HepG2 (cell line): Measurements from ENCODE around the gene NEURL1B. TPM values are rescaled to one million over a fixed set of nuclear protein-coding genes. Genes with fewer than 3 reads are reported as not detected.

ENCODE experiments used
- ATAC-seq: fragments of 200-7000 bp; cut with Tn5 transposase; 3 replicates; pipeline ENCODE4 v1.9.1; 2020; ENCODE audit warnings: mild to moderate bottlenecking, moderate library complexity
- BruUV-seq: library from RNA; stranded (reverse); fragments of 400-500 nt; replicated peaks from 2 replicates; lab custom pipeline; 2021; lab: Mats Ljungman, UMichigan
- CTCF ChIA-PET: fragments of 300-600 bp; formaldehyde crosslinking; extraction: SDS; loops from one replicate; lab custom pipeline; 2021; ENCODE audit warnings: low total read pairs, inconsistent platforms, low intra/inter-chr PET ratio; lab: Yijun Ruan, JAX
- POLR2A ChIA-PET: fragments of 350-600 bp; sonication (Branson Sonifier 250); formaldehyde crosslinking; loops from one replicate; lab custom pipeline; 2020; ENCODE audit warnings: antibody characterized with exemption, inconsistent platforms; lab: Yijun Ruan, JAX
- DNase-seq: peaks from one replicate; pipeline ENCODE4 v3.0.0-alpha.2; 2015; ENCODE audit warnings: low spot score
- FAIRE-seq: peaks from 3 replicates; lab custom pipeline; 2011; peaks lifted over from hg19 to GRCh38; lab: Jason Lieb, UNC
- H2AFZ ChIP-seq: one replicate; pipeline ENCODE4 v1.6.1; 2011; ENCODE audit warnings: low read length, inconsistent platforms
- H3K27ac ChIP-seq: fragments of 300-600 bp; 3 replicates; pipeline ENCODE4 v1.8.0; 2011; ENCODE audit warnings: mixed run types, mild to moderate bottlenecking, mixed read lengths, low read length, inconsistent platforms; ENCODE audit not compliant: insufficient read depth; ENCODE audit errors: extremely low read length
- H3K27me3 ChIP-seq, 2 experiments: fragments of 200-600 bp in 1 of 2; 2 replicates in 1 of 2; 3 replicates in 1 of 2; pipeline versions ENCODE4 v1.6.0 to v1.8.0; 2011; ENCODE audit warnings: low read length in 2 of 2, mild to moderate bottlenecking in 2 of 2, moderate library complexity in 2 of 2, inconsistent platforms in 1 of 2; ENCODE audit not compliant: insufficient read depth in 2 of 2, control insufficient read depth in 1 of 2
- H3K36me3 ChIP-seq, 2 experiments: fragments of 200-600 bp in 1 of 2; replicated peaks in 1 of 2; 2 replicates in 1 of 2; 3 replicates in 1 of 2; pipeline versions ENCODE4 v1.5.1 to v1.8.0; 2011; ENCODE audit warnings: low read length in 2 of 2, inconsistent platforms in 1 of 2; ENCODE audit not compliant: insufficient read depth in 2 of 2, control insufficient read depth in 1 of 2
- H3K4me1 ChIP-seq: 2 replicates; pipeline ENCODE4 v1.5.1; 2012; ENCODE audit warnings: low read length, inconsistent platforms; ENCODE audit not compliant: insufficient read depth
- H3K4me2 ChIP-seq: 2 replicates; pipeline ENCODE4 v1.6.0; 2011; ENCODE audit warnings: low read depth, low read length, inconsistent platforms
- H3K4me3 ChIP-seq, 3 experiments: fragments of 200-600 bp in 1 of 3; sonication (generic), shearing (Covaris generic) in 1 of 3; replicated peaks in 1 of 3; 2 replicates each; pipeline ENCODE4 v1.5.1; 2011 to 2016; ENCODE audit warnings: low read length in 3 of 3, inconsistent platforms in 2 of 3, low read depth in 2 of 3, mild to moderate bottlenecking in 2 of 3, control low read depth in 1 of 3, mixed read lengths in 1 of 3; ENCODE audit not compliant: insufficient read depth in 1 of 3
- H3K79me2 ChIP-seq: one replicate; pipeline ENCODE4 v1.6.1; 2011; ENCODE audit warnings: low read length, inconsistent platforms; ENCODE audit not compliant: insufficient read depth
- H3K9ac ChIP-seq: 2 replicates; pipeline ENCODE4 v1.6.0; 2011; ENCODE audit warnings: mild to moderate bottlenecking, low read depth, low read length, inconsistent platforms; ENCODE audit not compliant: insufficient read depth
- H3K9me3 ChIP-seq: 2 replicates; pipeline ENCODE4 v1.5.1; 2012; ENCODE audit warnings: mild to moderate bottlenecking, low read length
- H4K20me1 ChIP-seq: 2 replicates; pipeline ENCODE4 v1.6.0; 2011; ENCODE audit warnings: inconsistent platforms, mild to moderate bottlenecking, low read length, moderate library complexity; ENCODE audit not compliant: insufficient read depth
- CHCHD3 ChIP-seq: sonication (generic); formaldehyde crosslinking; IDR thresholded peaks from 2 replicates; pipeline ENCODE4 v1.8.0; 2022; ENCODE audit warnings: mild to moderate bottlenecking, missing genetic modification reagents, moderate library complexity
- HNRNPL ChIP-seq: fragments of 200-400 bp; formaldehyde crosslinking; IDR thresholded peaks from 2 replicates; pipeline ENCODE4 v1.6.1; 2017; ENCODE audit warnings: mild to moderate bottlenecking, low read depth, low read length
- KLF13 ChIP-seq: sonication (generic); formaldehyde crosslinking; IDR thresholded peaks from 2 replicates; pipeline ENCODE4 v1.4.0; 2020; ENCODE audit warnings: mild to moderate bottlenecking, missing genetic modification reagents
- MAFK ChIP-seq, 2 experiments: IDR thresholded peaks in 1 of 2; conservative IDR thresholded peaks in 1 of 2; 2 replicates each; pipeline ENCODE4 v1.6.1; 2011; ENCODE audit warnings: improper control_type of control experiment in 2 of 2, low read length in 2 of 2
- TFAP4 ChIP-seq: sonication (generic); IDR thresholded peaks from 2 replicates; pipeline ENCODE4 v1.6.1; 2016; ENCODE audit warnings: low read depth, borderline replicate concordance
- ZKSCAN1 ChIP-seq: fragments of 150-350 bp; IDR thresholded peaks from 2 replicates; pipeline ENCODE4 v1.6.1; 2014; ENCODE audit warnings: low read length
- WGBS: methylation state at CpG from one replicate; pipeline ENCODE4 v1.1.6; 2017; ENCODE audit warnings: low lambda C conversion rate; 5-methylcytosine and 5-hydroxymethylcytosine counted together
- in situ Hi-C: cut with HindIII; loops from 2 replicates; pipeline ENCODE4 v1.10.0; 2017; ENCODE audit warnings: low pct_unique_long_range_greater_than_20kb; ENCODE audit not compliant: extremely low pct_ligation_motif_present
- intact Hi-C: fragments of 100-400 bp; cut with micrococcal nuclease; formaldehyde crosslinking; loops from one replicate; pipeline ENCODE4 v1.10.0; 2022; ENCODE audit not compliant: unreplicated experiment
- microRNA-seq: library from miRNA; unstranded; fragments of <30 nt; microRNA quantifications from one replicate; pipeline ENCODE4, GENCODE V29; 2020
- polyA plus RNA-seq, 8 experiments: library from polyadenylated mRNA; depleted of rRNA in 3 of 8; stranded (reverse) in 7 of 8; unstranded in 1 of 8; fragments of >200 nt; fragmentation: Illumina TruSeq in 4 of 8; extraction: Trizol in 4 of 8; gene quantifications; 2 replicates each; pipeline versions ENCODE4 v1.2.1 to v1.2.3, GENCODE V29; 2011 to 2016; ENCODE audit warnings: low read depth in 4 of 8, missing spikeins in 1 of 8, mixed read lengths in 1 of 8; ENCODE audit not compliant: insufficient read depth in 1 of 8
- small RNA-seq, 3 experiments: library from RNA; depleted of rRNA; stranded (forward); fragments of <200 nt; gene quantifications; one replicate each; pipeline ENCODE3, GENCODE V24; 2012; ENCODE audit warnings: low read depth in 2 of 3, low replicate concordance in 1 of 3; ENCODE audit not compliant: insufficient read length in 3 of 3, insufficient read depth in 2 of 3
- total RNA-seq, 5 experiments: library from RNA; depleted of rRNA; stranded (reverse); fragments of >200 nt; fragmentation: Illumina TruSeq; extraction: Trizol; gene quantifications; 2 replicates each; pipeline ENCODE4 v1.2.3, GENCODE V29; 2016; ENCODE audit warnings: low read depth in 1 of 5

NEURL1B gene
- total and polyA plus RNA-seq, 2 of the 13 experiments (the other 11 are each of a cell fraction or from before 2014, with no cell fraction given) = 0.09 to 0.13 TPM

- TF ChIP-seq CHCHD3 = no peak
- TF ChIP-seq HNRNPL = peak; percentile 74; the same call in 1 of the 2 replicates
- 0 out of 4 replicates have a peak, but pooled peaks of 1 of the 2 experiments have one; percentile 0 for TF ChIP-seq MAFK (conservative IDR thresholded peaks at IDR 0.05 in 1 of 2, IDR thresholded peaks at IDR 0.05 in 1 of 2; ENCODE audit: low read length in 2 of 2)
- TF ChIP-seq ZKSCAN1 = peak; percentile 74
- TF ChIP-seq KLF13 (CRISPR knock-in tag) = no peak
- TF ChIP-seq TFAP4 = 0 out of 2 replicates have a peak, but pooled peaks have one; percentile 10
- CTCF ChIA-PET = no interaction called here
- Histone ChIP-seq H3K9me3 (no peaks in the 10 kb centered on the region), H3K27me3 (no peaks in the 10 kb centered on the region), H2AFZ (no peak overlapping the region), H3K27ac (no peak overlapping the region), H3K9ac (no peak overlapping the region), H3K4me3 (no peak overlapping the region), H3K4me1 (peaks cover 43% of the 10 kb centered on the region), H3K4me2 (no peak overlapping the region; the same call in 1 of the 2 replicates), H3K79me2 (no peaks in the 10 kb centered on the region), H3K36me3 (no peaks in the 10 kb centered on the region), H4K20me1 (no peaks in the 10 kb centered on the region)
- intact Hi-C loops (no loop called here), in situ Hi-C loops (no loop called here)
- ATAC-seq (no peak), FAIRE-seq (no peak), DNase-seq (no peak)
- POLR2A ChIA-PET = no interaction called here
- no TSS peak for BruUV-seq
- WGBS = 28% methylated on average over 12 of the region's 15 CpGs
These were observed 99.6 kb downstream of the NEURL1B start for GRCh38 chr5:172740428-172741205.

Small RNA genes lying within 50 kb of the gene (microRNA-seq; reads per million reads assigned to microRNA genes)
- not detected for gene MIR5003

Small RNA genes lying within 50 kb of the gene (small RNA-seq; reads per million reads assigned to genes)
- gene AC027309.2 (0 to 0.97 (median 0) reads per million in 3 experiments), gene MIR5003 (0 reads per million in 3 experiments)

Other genes with a start within 250 kb of the NEURL1B start
- gene SH3PXD2B, start 186.7 kb upstream of the NEURL1B start, total RNA-seq (2016; rRNA removed; fragmentation: Illumina TruSeq; extraction: Trizol) = 3.4 and 3.8 TPM in 2 replicates
- 4.6 and 5.3 TPM in 2 replicates for gene SH3PXD2B, start 186.7 kb upstream of the NEURL1B start, polyA plus RNA-seq (2011; rRNA removed)
- gene DUSP1, start 129.9 kb downstream of the NEURL1B start, total RNA-seq (2016; rRNA removed; fragmentation: Illumina TruSeq; extraction: Trizol) = 18.0 and 27.1 TPM in 2 replicates
- 55.5 and 79.2 TPM in 2 replicates for gene DUSP1, start 129.9 kb downstream of the NEURL1B start, polyA plus RNA-seq (2011; rRNA removed)
- 56.6 and 78.5 TPM in 2 replicates for gene ERGIC1, start 193.0 kb downstream of the NEURL1B start, total RNA-seq (2016; rRNA removed; fragmentation: Illumina TruSeq; extraction: Trizol)
- gene ERGIC1, start 193.0 kb downstream of the NEURL1B start, polyA plus RNA-seq (2011; rRNA removed) = 184 and 205 TPM in 2 replicates